Esophagus muscularis mucosa (tissue), 4 donors: ENCODE measurements around the gene OSBPL3.

Source experiments
- CTCF ChIP-seq, 3 experiments: fragments of 200-600 bp in 2 of 3; fragments of 450-650 bp in 1 of 3; sonication (generic) in 2 of 3; IDR thresholded peaks; one replicate each; pipeline ENCODE4 v1.5.1; 2017 to 2019; ENCODE audit warnings: antibody characterized with exemption in 3 of 3, mild to moderate bottlenecking in 2 of 3, moderate library complexity in 1 of 3
- EP300 ChIP-seq: sonication (generic); formaldehyde crosslinking; IDR thresholded peaks from one replicate; pipeline ENCODE4 v1.6.1; 2017; ENCODE audit warnings: antibody characterized with exemption
- POLR2A ChIP-seq: fragments of 450-650 bp; IDR thresholded peaks from one replicate; pipeline ENCODE4 v1.6.1; 2017; ENCODE audit warnings: antibody characterized with exemption, moderate library complexity, mild to moderate bottlenecking, low read depth
- POLR2AphosphoS5 ChIP-seq, 2 donors: sonication (generic); formaldehyde crosslinking; IDR thresholded peaks; one replicate each; pipeline ENCODE4 v1.6.1; 2017; ENCODE audit warnings: antibody characterized with exemption in 2 of 2

GRCh38 chr7:24931844-24932243 lies 48.1 kb downstream of the OSBPL3 start:
- TF ChIP-seq EP300 (no peak), CTCF (IDR thresholded peaks at IDR 0.05) (no peak), POLR2A (no peak), POLR2AphosphoS5 (IDR thresholded peaks at IDR 0.05) (no peak)
